CD4-positive, alpha-beta T cell treated with Interleukin-6 for 4 hours (primary cell): ENCODE measurements around the gene BDH1.
"Not testable (repeated sequence)": the region's sequence is repeated elsewhere in the genome, so short reads cannot be mapped to it uniquely, and the experiment has no call there.

Experiments
- DNase-seq: peaks from one replicate; pipeline ENCODE4 v3.0.0-alpha.2; 2020; ENCODE audit warnings: mixed read lengths

BDH1 gene

DNA sequence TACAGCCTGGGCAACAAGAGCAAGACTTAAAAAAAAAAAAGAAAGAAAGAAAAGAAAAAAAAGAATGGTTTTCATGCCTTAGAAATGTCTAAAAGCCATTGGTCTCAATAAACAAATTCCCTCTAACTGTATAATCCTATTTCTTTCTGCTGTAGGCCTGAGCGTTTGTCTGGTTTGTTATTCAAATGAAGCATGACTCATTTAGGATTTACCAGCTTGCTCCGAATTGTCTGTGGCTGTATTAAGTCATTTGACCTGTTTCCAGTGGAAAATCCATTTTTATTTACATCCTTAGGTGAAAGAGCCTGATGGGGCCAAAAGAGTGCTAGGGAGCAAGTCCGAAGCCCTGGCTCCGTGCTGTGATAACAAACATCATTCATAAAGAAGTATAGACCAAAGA, 73.8 kb downstream of the BDH1 start:
- no peak for DNase-seq

DNA sequence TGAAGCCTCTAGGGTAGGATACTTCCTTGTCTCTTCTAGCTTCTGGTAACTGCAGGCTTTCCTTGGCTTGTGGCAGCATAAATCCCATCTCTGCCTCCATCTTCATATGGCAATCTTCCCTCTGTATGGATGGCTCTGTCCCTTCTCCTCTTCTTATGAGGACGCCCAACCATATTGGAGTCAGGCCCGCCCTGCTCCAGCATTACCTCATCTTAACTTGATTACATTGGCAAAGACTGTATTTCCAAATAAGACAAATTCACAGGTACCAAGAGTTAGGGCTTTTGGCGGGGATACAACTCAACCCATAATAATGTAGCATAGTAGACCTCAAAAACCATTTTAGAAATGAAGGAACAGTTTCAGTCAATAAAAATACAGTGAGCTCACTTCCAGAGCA, 75.4 kb downstream of the BDH1 start:
- no peak for DNase-seq

DNA sequence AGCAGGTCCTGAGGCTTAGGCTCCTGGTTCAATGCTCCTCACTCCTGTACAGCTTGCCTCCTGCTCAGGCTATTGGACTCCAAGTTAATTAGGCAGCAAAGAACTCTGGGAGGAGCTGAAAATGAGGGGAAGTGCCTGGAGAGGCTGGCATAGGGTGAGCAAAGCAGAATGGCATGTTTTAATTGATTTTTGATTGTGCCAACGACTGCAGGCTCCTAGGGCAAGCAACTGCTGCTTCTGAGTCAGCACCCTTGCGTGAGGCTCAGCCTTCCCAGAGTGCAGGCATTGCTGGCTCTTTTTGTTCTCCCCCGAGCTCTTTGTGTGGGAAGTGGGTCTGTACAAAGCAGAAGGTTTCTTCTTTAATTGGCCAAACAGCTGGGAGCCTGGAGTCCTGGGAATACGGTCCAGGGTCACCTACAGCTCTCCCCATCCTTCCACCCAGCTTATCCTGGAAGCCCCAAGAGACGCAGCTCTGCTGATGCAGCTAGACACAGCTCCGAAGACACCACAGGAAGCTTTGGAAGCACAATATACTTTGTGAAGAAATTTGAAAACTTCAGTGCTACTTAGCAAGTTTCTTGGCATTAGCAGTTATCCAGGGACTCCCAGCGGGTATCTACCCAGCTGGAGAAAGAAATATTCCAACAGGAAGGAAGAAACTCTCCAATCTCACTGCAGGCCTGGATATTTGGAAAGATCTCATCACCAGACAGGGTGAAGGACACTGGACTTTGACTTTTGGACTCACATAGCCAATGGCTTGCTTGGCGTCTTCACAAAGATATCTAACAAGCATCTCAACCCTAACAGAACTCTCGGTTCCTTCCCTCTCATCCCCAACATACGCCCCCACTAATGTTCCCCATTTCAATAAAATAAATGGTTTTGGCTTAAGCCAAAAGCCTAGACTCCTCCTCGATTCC, 76.8 kb downstream of the BDH1 start:
- no peak for DNase-seq

DNA sequence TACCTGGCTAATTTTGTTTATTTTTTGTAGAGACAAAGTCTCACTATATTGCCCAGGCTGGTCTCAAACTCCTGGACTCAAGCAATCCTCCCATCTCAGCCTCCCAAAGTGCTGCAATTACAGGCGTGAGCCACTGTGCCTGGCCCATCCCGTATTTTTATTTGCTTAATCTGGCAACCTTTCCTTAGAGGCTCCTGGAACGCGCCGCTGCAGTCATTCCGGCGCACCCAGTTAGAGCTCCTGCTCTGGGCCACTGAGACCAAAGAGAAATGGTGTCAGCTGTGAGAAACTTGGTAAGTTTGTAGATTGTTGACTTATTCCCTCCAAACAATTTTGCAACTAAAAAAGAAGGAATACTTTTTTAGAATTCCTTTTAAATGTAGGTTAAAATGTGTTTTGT, 78.0 kb downstream of the BDH1 start:
- DNase-seq = not testable (repeated sequence)

DNA sequence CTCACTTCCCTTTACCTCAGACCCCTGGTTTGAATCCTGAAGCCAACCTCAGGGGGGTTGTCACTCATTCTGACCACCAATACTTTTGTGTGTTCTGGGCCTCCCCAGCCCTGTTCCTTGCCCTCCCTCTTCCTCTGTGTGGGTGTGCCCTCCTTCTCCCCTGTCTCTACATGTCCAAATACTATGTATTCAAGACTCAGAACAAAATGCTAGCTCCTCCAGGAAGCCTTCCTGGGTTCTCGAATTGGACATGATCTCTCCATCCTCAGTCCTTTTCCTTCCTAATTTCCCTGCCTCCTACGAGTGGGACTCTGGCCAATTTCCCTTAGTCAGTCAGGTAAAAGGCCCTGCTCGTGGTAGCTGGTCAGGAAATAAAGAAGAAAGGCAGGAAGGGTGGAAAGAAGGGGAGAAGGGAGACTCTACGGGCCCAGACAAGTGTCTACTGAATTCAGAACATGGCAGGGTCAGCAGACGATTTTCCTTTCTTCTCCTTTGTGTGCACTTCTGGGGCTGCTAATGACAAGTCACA, 79.7 kb downstream of the BDH1 start:
- no peak for DNase-seq

DNA sequence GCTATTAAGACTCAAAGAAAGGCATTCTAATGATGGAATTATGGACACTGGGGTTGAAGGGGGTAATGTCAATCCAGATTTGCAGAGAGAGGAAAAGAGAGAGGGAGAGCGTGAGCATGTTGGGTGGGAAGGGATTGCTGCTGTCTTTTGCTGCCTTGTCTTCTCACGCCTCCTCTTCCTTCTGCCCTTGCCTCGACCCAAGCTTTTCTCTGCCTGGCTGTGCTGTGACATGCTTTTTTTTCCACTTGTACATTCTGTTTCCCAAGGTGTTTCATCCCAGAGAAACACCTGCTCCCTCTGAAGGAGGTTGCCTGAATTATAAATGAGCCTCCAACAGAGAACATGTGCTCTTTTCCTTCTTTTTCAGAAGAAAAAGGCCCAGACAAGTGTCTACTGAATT, 80.3 kb downstream of the BDH1 start:
- no peak for DNase-seq

DNA sequence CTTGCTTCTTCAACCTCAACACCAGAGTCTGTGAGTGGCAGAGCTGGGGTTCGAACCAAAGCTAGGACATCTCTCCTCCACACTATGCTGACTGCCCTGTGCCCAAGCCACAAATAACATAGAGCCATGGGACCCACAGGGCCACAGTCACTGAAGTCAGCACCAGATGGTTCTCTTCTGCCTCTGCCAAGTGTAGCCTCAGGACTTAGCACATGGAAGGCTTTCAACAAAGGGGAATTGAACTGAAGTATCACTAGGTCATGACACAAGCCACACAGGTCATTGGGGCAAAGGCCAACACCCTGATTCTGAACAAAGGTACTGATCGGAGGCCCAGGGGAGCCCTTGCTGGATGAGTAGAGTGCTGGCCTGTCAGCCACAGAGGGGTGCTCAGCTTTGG, 83.6 kb downstream of the BDH1 start:
- no peak for DNase-seq

DNA sequence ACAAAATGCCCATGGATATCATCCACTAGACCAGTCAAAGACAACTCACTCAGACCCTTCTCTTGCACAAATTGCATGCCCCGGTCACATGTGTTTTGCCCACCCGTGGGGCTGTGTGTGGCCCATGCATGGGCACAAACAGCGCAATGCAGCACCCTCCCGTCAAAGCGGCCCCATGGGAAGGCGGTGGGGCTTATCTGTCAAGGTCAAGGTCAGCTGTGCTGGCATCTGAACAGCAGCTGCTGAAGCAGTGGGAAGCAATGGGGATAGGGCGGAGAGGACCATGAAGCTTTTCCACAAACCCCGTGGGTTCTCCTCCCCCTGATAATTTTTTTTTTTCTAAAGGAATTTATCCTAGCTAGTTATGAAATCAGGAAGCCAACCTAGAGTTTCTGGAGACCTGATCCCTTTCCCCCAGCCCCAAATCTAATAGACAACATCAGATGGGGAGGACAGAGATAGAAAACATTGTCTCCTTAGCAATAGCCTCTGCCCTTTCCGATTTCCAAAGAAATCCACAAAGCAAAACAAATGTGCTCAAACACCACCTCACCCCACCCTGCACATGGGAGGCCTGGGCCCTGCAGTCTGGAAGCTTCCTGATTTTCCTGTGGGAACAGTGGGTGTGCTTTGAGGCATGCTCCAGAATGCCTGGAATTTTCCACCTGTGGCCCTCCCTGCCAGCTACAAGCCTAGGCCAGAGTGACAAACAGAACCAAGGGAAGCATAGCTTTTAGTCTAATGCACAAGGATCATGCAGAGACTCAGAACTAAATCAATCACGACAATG, 84.4 kb downstream of the BDH1 start:
- DNase-seq = no peak

DNA sequence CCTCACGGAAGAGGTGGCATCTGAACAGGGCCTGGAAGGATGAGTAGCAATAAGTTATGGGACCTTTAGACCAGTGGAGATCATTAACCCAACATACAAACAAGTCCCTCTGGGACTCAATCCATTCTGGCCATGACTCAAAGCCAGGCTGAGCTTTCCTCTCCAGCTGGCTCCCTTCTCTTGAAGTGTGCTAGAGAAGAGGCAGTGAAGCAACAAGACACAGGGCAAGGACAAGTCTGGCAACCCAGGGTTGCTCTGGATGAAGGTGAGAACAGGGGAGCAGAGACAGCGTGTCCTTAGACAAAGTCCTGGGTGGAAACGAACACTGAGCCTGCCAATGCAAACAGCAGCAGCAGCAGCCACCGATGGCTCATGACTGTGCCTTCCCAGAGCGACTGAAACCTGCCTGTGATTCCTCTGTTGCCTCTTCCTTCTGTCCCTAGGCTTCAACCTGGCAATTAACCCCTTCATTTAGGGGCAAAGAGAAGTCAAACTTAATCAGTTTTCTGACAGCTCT, 86.8 kb downstream of the BDH1 start:
- DNase-seq = no peak

DNA sequence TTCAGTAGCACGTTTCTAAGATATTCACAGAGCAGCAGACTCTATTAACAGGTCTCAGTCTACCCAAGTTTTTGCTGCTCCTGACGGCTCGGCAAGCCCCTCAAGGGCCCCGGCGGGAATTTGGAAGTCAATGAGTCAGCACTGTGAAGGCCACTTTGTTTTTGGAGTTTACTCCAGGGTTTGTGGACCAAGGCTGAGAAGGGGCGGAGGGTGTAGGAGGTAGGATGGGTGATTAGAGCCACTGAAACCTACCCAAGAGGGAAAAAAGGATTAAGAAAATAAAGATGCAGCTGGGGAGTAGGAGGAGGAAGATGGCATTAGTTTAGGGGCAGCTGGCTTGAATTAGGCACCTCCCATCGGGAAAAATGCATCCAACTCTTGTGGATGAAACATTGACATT, 87.6 kb downstream of the BDH1 start:
- no peak for DNase-seq

DNA sequence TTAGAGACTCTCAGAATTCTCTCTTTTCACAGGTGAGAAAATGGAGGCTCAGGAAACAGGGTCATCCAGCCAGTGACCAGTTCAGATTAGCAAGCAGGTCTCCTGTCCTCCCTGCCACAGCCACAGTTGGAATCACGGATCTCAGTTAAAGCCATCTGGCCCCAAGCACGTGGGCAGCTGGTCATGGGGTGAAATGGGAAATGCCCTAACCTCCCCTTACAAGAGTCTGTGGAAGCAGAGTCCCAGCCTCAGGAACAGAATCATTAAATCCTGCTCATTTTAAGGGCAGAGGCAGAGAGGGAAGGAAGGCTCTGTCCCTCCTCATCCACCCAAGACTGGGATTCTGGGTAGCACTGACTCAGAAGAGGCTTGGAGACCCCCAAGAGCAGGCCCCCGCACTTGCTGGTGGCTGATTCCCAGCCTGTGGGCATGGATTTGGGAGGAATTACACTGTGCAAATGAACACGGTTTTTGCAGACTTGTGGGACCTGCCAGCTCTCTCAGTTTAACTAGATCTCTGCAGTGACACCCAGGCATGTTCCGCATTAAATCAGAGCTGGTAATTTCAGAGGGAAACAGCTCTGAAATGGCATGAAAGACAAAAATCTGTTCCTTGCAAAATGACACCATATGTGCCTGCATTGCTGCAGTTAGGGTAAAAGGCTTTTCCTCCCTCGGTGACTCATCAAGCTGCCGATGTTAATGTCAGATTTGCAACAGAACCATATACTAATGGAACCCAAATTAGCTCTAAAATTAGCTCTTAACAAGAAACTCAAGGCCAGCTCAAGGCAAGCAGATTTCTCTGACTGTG, 89.0 kb downstream of the BDH1 start:
- DNase-seq = no peak

DNA sequence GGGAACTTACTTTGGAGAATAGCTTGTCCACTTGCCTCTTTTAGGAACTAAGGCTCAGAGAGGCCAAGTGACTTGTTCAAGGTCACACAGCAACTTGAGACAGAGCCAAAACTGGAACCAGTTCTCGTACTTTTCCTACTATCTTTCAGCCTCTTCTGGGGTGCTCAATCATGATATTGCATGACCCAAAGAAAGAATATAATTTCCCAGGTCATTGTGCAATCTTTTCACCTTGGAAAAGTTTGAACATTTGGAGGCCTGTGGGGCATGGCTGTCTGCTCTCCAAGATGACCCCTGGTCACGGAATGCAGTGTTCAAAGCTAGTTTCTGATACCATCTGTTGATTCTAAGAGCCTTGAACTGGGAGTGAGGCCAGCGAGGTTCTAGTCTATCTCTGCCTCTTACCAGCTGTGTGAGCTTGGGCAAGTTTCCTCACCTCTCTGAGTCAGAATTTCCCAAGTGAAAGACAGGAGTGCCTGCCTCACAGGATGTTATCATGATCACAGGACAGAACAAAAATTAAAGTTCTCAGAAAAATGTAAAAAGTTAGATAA, 89.7 kb downstream of the BDH1 start:
- no peak for DNase-seq

DNA sequence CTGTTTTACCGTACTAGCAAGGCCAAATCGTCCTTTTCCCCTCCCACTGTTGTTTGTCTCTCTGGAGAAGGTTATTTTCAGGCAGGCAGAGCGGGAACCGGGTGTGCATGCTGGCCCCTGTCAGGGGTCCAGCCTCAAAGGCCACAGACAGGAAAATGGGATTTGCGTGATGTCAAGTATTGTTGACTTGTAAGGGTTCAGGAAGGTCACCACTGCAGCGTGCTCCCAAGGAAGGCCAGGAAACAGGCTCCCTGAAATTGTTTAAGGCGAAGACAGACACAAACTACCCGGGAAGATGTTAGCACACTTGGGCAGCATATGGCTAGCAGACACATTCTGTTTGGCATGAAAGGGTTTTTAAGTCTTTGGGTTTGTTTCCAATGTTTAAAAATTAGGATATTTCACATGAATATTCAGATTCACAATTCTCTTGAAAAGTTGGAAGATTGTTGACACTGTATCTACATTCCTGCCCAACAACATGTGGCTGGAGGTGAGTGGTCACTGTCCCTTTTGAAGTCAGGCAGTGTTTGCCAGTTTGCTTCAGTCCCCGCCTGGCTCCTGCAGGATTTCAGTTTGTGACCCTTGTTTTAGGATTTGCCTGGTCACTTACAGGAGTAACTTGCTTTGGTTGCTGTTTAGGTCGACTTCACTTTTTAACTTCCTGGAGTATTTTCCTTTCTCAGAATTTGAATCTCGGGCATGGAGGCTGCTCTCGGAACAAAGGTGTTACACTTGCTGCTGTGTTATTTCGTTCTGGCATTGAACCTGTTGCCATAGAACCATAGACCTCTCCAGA, 90.4 kb downstream of the BDH1 start:
- DNase-seq = no peak

DNA sequence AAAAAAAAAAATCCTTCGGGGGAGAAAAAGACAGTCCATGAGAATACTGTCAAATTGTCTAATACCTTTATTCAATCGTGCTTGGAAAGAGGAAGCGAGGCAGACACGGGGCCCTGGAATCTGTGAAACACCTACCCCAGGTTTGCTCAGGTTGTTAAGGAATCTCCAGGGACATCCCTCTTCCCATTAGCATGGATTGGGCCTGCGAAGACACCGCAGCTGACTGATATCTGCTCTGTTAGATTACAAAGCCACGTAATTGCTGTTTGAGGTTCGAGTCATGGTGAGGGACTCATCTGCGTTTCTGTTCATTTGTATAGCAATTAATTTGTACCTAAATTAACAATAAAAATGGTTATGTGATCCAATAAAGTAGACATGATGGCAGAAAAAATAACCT, 91.0 kb downstream of the BDH1 start:
- DNase-seq = no peak

DNA sequence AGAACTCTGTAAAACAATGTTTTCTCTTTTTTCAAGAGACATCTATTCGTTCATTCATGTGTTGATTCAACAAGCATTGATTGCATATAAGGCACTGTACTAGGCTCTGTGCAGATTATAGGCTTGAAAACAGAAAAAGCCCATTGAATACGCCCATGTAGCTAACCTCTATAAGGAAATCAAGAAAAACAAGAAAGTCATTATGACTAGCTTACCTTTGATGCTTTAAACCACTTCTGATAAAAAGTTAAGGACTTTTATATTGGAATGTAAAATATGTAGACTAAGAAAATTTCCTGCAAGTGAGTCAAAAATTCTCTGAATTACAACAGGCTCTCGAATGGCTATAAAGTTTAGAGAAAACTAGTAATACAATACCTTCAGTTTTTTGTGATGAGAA, 92.5 kb downstream of the BDH1 start:
- DNase-seq = no peak

DNA sequence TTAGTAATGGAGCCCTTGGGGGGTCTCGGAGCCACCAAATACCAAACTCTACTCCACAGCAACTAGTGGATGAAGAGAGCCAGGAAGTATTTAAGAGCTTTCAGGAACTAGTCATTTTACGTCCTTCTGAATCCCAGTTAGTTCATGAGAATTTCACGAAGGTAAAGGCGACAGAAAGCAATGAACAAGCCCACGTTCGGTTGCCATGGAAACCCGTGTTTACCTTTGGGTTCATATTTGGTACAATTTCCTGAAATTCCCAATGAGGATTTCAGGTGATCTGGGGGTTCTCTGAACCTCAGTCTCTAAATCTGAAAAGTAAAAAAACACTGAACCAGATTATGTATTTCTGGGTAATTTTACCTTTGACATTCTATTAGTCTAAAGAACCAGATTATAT, 93.0 kb downstream of the BDH1 start:
- DNase-seq = no peak

DNA sequence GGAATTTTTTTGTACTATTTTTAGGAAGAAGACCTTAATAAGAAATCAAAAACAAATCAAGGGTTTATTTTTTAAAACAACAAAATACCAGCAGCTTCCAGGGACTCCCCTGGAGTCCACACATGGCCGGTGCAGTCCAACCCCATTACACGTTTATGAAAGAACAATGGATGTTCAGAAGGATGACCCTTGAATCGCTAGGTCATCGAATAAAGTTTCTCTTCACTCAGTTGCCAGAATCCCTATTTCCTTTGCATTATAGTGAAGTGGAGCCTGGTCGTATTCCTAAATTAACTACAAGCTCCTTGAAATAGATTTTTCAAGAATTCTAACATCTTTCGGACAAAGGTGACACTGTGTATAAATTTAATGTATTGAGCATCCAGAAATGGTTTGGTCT, 95.1 kb downstream of the BDH1 start:
- no peak for DNase-seq

DNA sequence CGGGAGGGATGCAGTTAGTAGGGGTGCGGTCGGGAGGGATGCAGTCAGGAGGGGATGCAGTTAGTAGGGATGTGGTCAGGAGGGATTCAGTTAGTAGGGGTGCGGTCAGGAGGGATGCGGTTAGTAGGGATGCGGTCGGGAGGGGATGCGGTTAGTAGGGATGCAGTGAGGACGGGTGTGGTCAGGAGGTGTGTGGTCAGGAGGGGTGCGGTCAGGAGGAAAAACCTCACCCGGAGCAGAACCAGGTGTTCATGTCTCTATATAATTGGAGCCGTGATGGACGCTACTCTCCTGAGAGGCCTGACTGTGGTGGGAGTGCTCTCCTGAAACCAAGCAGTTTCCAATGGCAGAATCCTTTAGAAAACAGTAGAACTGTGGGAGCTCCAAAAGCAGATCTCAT, 95.8 kb downstream of the BDH1 start:
- no peak for DNase-seq
